SU-DHL-6 (cell line): ENCODE measurements around the gene KIF2C.

Source experiments
- CTCF ChIP-seq: fragments of 200-600 bp; sonication (generic); IDR thresholded peaks from one replicate; pipeline ENCODE4 v1.5.1; 2017; ENCODE audit warnings: antibody characterized with exemption, mild to moderate bottlenecking, low read length, moderate library complexity; ENCODE audit not compliant: insufficient read depth, poor library complexity, severe bottlenecking
- EZH2phosphoT487 ChIP-seq: fragments of 200-600 bp; sonication (generic), shearing (Covaris generic); conservative IDR thresholded peaks from 2 replicates; pipeline ENCODE4 v1.6.1; 2018; ENCODE audit warnings: mild to moderate bottlenecking, antibody characterized with exemption, low read length, moderate library complexity, mixed read lengths

- TF ChIP-seq CTCF (no peak), EZH2phosphoT487 (no peak)
Observed at GRCh38 chr1:44694863-44695478, 44.7 kb upstream of the KIF2C start.
